ENCODE measurements around the gene FGF18.

Gene FGF18

GRCh38 chr5:171445644-171446516, 26.4 kb downstream of the FGF18 start:
- Histone ChIP-seq H3K27me3 (ENCODE audit: insufficient read depth, low read length) (no peaks in the 10 kb centered on the region), H3K4me3 (ENCODE audit: low read length) (no peak overlapping the region), H2AFZ (ENCODE audit: low read depth, low read length) (no peak overlapping the region), H3K36me3 (ENCODE audit: insufficient read depth, low read length) (no peaks in the 10 kb centered on the region), H3K4me1 (ENCODE audit: insufficient read depth, low read length) (no peaks in the 10 kb centered on the region), H3K9me3 (ENCODE audit: low read length) (no peaks in the 10 kb centered on the region)

- Histone ChIP-seq H3K36me3 (ENCODE audit: insufficient read depth, low read length) (no peaks in the 10 kb centered on the region), H3K27me3 (ENCODE audit: insufficient read depth, low read length) (no peaks in the 10 kb centered on the region), H3K4me3 (ENCODE audit: low read length) (no peak overlapping the region), H3K4me1 (ENCODE audit: insufficient read depth, low read length) (no peaks in the 10 kb centered on the region), H2AFZ (ENCODE audit: low read depth, low read length) (no peak overlapping the region), H3K9me3 (ENCODE audit: low read length) (no peaks in the 10 kb centered on the region)
Observed at GRCh38 chr5:171447226-171447625, 27.8 kb downstream of the FGF18 start.

- H3K4me1 ChIP-seq (ENCODE audit: insufficient read depth, low read length) = no peaks in the 10 kb centered on the region
- no peak overlapping the region for H2AFZ ChIP-seq (ENCODE audit: low read depth, low read length)
- H3K27me3 ChIP-seq (ENCODE audit: insufficient read depth, low read length) = no peaks in the 10 kb centered on the region
- no peaks in the 10 kb centered on the region for H3K9me3 ChIP-seq (ENCODE audit: low read length)
- H3K36me3 ChIP-seq (ENCODE audit: insufficient read depth, low read length) = no peaks in the 10 kb centered on the region
- no peak overlapping the region for H3K4me3 ChIP-seq (ENCODE audit: low read length)
Observed at GRCh38 chr5:171449426-171449825, 30.0 kb downstream of the FGF18 start.

- Histone ChIP-seq H3K9me3 (ENCODE audit: low read length) (no peaks in the 10 kb centered on the region), H2AFZ (ENCODE audit: low read depth, low read length) (no peak overlapping the region), H3K27me3 (ENCODE audit: insufficient read depth, low read length) (no peaks in the 10 kb centered on the region), H3K4me1 (ENCODE audit: insufficient read depth, low read length) (no peaks in the 10 kb centered on the region), H3K4me3 (ENCODE audit: low read length) (no peak overlapping the region), H3K36me3 (ENCODE audit: insufficient read depth, low read length) (no peaks in the 10 kb centered on the region)
Observed at GRCh38 chr5:171450423-171451331, 31.2 kb downstream of the FGF18 start.

GRCh38 chr5:171451421-171451820, 32.0 kb downstream of the FGF18 start:
- no peaks in the 10 kb centered on the region for H3K27me3 ChIP-seq (ENCODE audit: insufficient read depth, low read length)
- H3K4me3 ChIP-seq (ENCODE audit: low read length) = no peak overlapping the region
- no peak overlapping the region for H2AFZ ChIP-seq (ENCODE audit: low read depth, low read length)
- no peaks in the 10 kb centered on the region for H3K9me3 ChIP-seq (ENCODE audit: low read length)
- no peaks in the 10 kb centered on the region for H3K4me1 ChIP-seq (ENCODE audit: insufficient read depth, low read length)
- H3K36me3 ChIP-seq (ENCODE audit: insufficient read depth, low read length) = no peaks in the 10 kb centered on the region

- H3K4me1 ChIP-seq (ENCODE audit: insufficient read depth, low read length) = no peaks in the 10 kb centered on the region
- H3K4me3 ChIP-seq (ENCODE audit: low read length) = no peak overlapping the region
- H3K36me3 ChIP-seq (ENCODE audit: insufficient read depth, low read length) = no peaks in the 10 kb centered on the region
- H3K9me3 ChIP-seq (ENCODE audit: low read length) = no peaks in the 10 kb centered on the region
- no peak overlapping the region for H2AFZ ChIP-seq (ENCODE audit: low read depth, low read length)
- H3K27me3 ChIP-seq (ENCODE audit: insufficient read depth, low read length) = no peaks in the 10 kb centered on the region
Observed at GRCh38 chr5:171453056-171453725, 33.7 kb downstream of the FGF18 start.

- no peaks in the 10 kb centered on the region for H3K36me3 ChIP-seq (ENCODE audit: insufficient read depth, low read length)
- no peak overlapping the region for H2AFZ ChIP-seq (ENCODE audit: low read depth, low read length)
- H3K27me3 ChIP-seq (ENCODE audit: insufficient read depth, low read length) = no peaks in the 10 kb centered on the region
- H3K9me3 ChIP-seq (ENCODE audit: low read length) = no peaks in the 10 kb centered on the region
- H3K4me1 ChIP-seq (ENCODE audit: insufficient read depth, low read length) = no peaks in the 10 kb centered on the region
- H3K4me3 ChIP-seq (ENCODE audit: low read length) = no peak overlapping the region
Observed at GRCh38 chr5:171453988-171454387, 34.5 kb downstream of the FGF18 start.

- Histone ChIP-seq H3K27me3 (ENCODE audit: insufficient read depth, low read length) (no peaks in the 10 kb centered on the region), H2AFZ (ENCODE audit: low read depth, low read length) (no peak overlapping the region), H3K4me1 (ENCODE audit: insufficient read depth, low read length) (no peaks in the 10 kb centered on the region), H3K36me3 (ENCODE audit: insufficient read depth, low read length) (no peaks in the 10 kb centered on the region), H3K9me3 (ENCODE audit: low read length) (no peaks in the 10 kb centered on the region), H3K4me3 (ENCODE audit: low read length) (no peak overlapping the region)
Observed at GRCh38 chr5:171454549-171454948, 35.1 kb downstream of the FGF18 start.

GRCh38 chr5:171455522-171455921, 36.1 kb downstream of the FGF18 start:
- no peak overlapping the region for H3K4me3 ChIP-seq (ENCODE audit: low read length)
- H3K27me3 ChIP-seq (ENCODE audit: insufficient read depth, low read length) = no peaks in the 10 kb centered on the region
- no peaks in the 10 kb centered on the region for H3K9me3 ChIP-seq (ENCODE audit: low read length)
- H3K36me3 ChIP-seq (ENCODE audit: insufficient read depth, low read length) = no peaks in the 10 kb centered on the region
- H2AFZ ChIP-seq (ENCODE audit: low read depth, low read length) = no peak overlapping the region
- no peaks in the 10 kb centered on the region for H3K4me1 ChIP-seq (ENCODE audit: insufficient read depth, low read length)

GRCh38 chr5:171457208-171457981, 37.9 kb downstream of the FGF18 start:
- Histone ChIP-seq H3K36me3 (ENCODE audit: insufficient read depth, low read length) (no peaks in the 10 kb centered on the region), H3K9me3 (ENCODE audit: low read length) (no peaks in the 10 kb centered on the region), H2AFZ (ENCODE audit: low read depth, low read length) (no peak overlapping the region), H3K4me3 (ENCODE audit: low read length) (no peak overlapping the region), H3K27me3 (ENCODE audit: insufficient read depth, low read length) (no peaks in the 10 kb centered on the region), H3K4me1 (ENCODE audit: insufficient read depth, low read length) (no peaks in the 10 kb centered on the region)

- Histone ChIP-seq H3K4me1 (ENCODE audit: insufficient read depth, low read length) (no peaks in the 10 kb centered on the region), H3K36me3 (ENCODE audit: insufficient read depth, low read length) (no peaks in the 10 kb centered on the region), H3K27me3 (ENCODE audit: insufficient read depth, low read length) (no peaks in the 10 kb centered on the region), H3K4me3 (ENCODE audit: low read length) (no peak overlapping the region), H2AFZ (ENCODE audit: low read depth, low read length) (no peak overlapping the region), H3K9me3 (ENCODE audit: low read length) (no peaks in the 10 kb centered on the region)
Observed at GRCh38 chr5:171459839-171460238, 40.4 kb downstream of the FGF18 start.

- no peaks in the 10 kb centered on the region for H3K9me3 ChIP-seq (ENCODE audit: low read length)
- H2AFZ ChIP-seq (ENCODE audit: low read depth, low read length) = no peak overlapping the region
- no peaks in the 10 kb centered on the region for H3K4me1 ChIP-seq (ENCODE audit: insufficient read depth, low read length)
- H3K4me3 ChIP-seq (ENCODE audit: low read length) = no peak overlapping the region
- H3K27me3 ChIP-seq (ENCODE audit: insufficient read depth, low read length) = no peaks in the 10 kb centered on the region
- H3K36me3 ChIP-seq (ENCODE audit: insufficient read depth, low read length) = no peaks in the 10 kb centered on the region
Observed at GRCh38 chr5:171462136-171462927, 42.9 kb downstream of the FGF18 start.
